Sciatic nerve (tissue), 2 donors: ENCODE data around the gene RPL12. TPM values are rescaled to one million over a fixed set of nuclear protein-coding genes. Genes with fewer than 3 reads are reported as not detected.

ENCODE experiments used
- ATAC-seq: fragments of 200-7000 bp; cut with Tn5 transposase; one replicate; pipeline ENCODE4 v1.9.1; 2020; ENCODE audit warnings: mild to moderate bottlenecking, moderate library complexity
- DNase-seq: peaks from one replicate; pipeline ENCODE4 v3.0.0-alpha.2; 2020; ENCODE audit warnings: low spot score
- intact Hi-C: fragments of 100-400 bp; cut with DNase I; formaldehyde crosslinking; loops from one replicate; pipeline ENCODE4 v1.14.2; 2022
- total RNA-seq: library from RNA; stranded (reverse); fragmentation: NEBNext Ultra II Directional; extraction: Animal tissue kit (Norgen Biotek cat#: 25700); gene quantifications from one replicate; pipeline ENCODE4 v1.2.1, GENCODE V29; 2021
- donor health status: DM: no; HTN: no; CAD: no.
- donor health status: DM: no; HTN: no; CAD: no.

RPL12 gene
- total RNA-seq, 1 donor from 2014 or later, result 894 TPM

- DNase-seq (no peak), ATAC-seq (no peak)
- intact Hi-C loops, result no loop called here
These were observed 4.3 kb downstream of the RPL12 start for GRCh38 chr9:127446713-127447415.

DNA sequence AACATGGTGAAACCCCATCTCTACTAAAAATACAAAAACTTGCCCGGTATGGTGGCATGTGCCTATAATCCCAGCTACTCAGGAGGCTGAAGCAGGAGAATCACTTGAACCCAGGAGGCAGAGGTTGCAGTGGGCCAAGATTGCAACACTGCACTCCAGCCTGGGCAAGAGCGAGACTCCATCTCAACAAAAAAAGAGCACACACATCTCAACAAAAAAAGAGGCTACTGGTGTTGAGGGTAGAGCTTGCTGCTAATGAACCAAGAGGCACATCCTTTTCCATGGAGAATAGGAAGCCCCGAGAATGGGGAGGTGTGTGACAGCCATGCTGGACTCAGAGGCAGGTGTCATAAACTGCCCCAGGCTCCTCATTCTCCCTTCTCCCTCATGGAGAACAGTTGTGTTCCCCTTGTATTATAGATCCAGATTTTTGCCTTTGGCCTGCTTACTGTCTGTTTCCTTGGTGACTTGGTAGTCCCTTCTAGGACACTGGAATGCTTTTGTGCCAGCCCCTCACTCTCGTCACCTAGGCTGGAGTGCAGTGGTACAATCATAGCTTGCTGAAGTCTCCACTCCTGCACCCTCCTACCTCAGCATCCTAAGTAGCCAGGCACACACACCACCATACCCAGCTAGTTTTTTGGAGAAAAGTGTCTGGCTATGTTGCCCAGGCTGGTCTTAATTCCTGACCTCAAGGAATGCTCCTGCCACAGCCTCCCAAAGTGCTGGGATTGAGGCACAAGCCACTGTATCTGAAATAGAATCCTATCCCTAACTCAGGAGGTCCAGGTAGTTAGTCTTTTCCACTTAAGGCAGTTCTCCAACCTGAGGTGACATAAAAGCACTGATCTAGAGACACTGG, 5.1 kb downstream of the RPL12 start:
- no peak for ATAC-seq
- DNase-seq, result no peak
- intact Hi-C loops, result no loop called here

GRCh38 chr9:127444921-127445850, 6.0 kb downstream of the RPL12 start:
- intact Hi-C loops, result no loop called here
- DNase-seq, result no peak
- no peak for ATAC-seq

- intact Hi-C loops, result no loop called here
- no peak for DNase-seq
- ATAC-seq, result no peak
These were observed 6.8 kb downstream of the RPL12 start for GRCh38 chr9:127444283-127444920.

DNA sequence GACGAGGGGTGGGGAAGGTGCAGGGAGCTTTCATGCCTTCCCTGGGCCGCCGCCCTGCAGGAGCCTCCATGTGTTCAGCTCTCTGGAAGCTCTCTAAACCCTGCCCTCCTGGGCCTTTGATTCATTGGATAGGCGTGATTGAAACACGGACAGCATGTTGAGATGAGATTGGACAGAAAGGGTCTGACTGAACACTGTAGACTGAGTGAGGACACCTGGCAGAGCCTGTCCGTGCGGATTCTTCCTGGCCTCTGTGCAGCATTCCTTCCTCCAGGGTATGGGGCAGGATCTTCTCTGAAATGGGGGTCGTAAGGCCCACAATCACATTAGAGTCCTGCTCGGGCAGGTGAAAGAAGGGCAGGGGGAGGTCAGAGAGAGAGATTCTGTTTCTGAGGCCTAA, 12.8 kb downstream of the RPL12 start:
- ATAC-seq, result no peak
- intact Hi-C loops, result no loop called here
- no peak for DNase-seq

- no peak for DNase-seq
- intact Hi-C loops, result no loop called here
- no peak for ATAC-seq
These were observed 13.5 kb downstream of the RPL12 start for GRCh38 chr9:127437497-127438264.

DNA sequence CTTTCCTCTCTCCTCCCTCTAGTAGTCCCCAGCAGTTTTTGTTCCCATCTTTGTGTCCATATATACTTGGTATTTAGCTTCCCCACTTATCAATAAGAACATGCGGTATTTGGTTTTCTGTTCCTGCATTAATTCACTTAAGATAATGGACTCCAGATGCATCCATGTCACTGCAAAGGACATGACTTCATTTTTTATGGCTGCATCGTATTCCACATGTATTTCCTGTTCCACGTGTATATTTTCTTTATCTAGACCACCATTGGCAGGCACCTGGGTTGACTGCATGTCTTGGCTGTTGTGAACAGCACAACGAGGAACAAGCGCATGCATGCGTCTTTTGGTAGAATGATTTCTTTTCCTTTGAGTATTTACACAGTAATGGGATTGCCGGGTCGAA, 20.8 kb downstream of the RPL12 start:
- no peak for ATAC-seq
- intact Hi-C loops, result no loop called here
- no peak for DNase-seq

- no peak for DNase-seq
- no peak for ATAC-seq
- intact Hi-C loops, result no loop called here
These were observed 22.9 kb downstream of the RPL12 start for GRCh38 chr9:127428348-127428747.

DNA sequence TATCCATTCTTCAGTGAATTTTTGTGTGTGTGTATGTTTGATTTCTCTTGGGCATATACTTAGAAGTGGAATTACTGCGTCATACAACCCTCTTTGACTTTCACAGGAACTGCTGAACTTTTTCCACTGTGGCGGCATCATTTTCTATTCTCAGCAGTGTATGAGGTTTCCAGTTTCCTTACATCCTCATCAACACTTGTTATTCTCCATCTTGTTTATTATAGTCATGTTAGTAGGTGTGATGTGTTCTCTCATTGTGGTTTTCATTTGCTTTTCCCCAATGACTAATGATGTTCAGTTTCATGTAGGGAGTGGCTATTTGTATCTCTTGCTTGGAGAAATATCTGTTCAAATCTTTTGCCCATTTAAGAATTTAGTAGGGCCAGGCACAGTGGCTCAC, 24.4 kb downstream of the RPL12 start:
- ATAC-seq, result no peak

GRCh38 chr9:127424676-127424999, 26.6 kb downstream of the RPL12 start:
- ATAC-seq (no peak), DNase-seq (no peak)
- intact Hi-C loops, result no loop called here

More for the DNA sequence above, 24.4 kb downstream of the RPL12 start:
- intact Hi-C loops, result no loop called here
- DNase-seq, result no peak

- intact Hi-C loops, result no loop called here
- peak; percentile 95 for DNase-seq
- ATAC-seq, result peak; percentile 99
These were observed 27.1 kb downstream of the RPL12 start, which contains the start of gene ZNF79 for GRCh38 chr9:127423934-127424675. ZNF79 (plus strand) TSS chr9:127424382; CDS start chr9:127424788, 406 bp downstream.

- intact Hi-C loops, result no loop called here
- DNase-seq (no peak), ATAC-seq (peak; percentile 15)
These were observed 27.7 kb downstream of the RPL12 start for GRCh38 chr9:127423476-127423933.

GRCh38 chr9:127422787-127423186, 28.4 kb downstream of the RPL12 start:
- DNase-seq (no peak), ATAC-seq (no peak)
- intact Hi-C loops, result no loop called here

DNA sequence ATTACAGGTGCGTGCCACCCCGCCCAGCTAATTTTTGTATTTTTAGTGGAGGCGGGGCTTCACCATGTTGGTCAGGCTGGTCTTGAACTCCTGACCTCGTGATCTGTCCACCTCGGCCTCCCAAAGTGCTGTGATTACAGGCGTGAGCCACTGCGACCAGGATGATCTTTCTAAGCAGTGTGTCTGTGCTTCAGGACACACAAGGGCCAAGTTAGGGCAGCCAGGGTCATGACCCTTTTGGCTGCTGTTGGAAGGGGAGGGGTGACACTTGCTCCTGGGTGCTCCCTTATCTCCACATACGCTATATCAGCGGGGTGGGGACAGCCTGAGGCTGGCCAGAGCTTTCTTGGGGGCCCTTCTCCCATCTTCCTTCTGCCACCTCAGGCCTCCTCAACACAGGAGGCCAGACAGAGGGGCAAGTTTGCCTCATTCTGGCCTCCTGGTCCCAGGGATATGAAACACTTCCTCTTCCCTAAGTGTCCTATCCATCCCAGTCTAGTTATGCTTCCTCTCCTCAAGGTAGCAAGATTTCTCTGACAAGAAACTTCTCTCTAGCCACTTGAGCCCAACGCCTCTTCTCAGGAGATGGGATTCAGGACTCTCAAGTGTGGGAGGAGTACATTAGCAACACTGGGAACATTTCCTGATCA, 28.9 kb downstream of the RPL12 start:
- intact Hi-C loops, result no loop called here
- DNase-seq (no peak), ATAC-seq (no peak)

GRCh38 chr9:127421057-127421456, 30.1 kb downstream of the RPL12 start:
- no peak for DNase-seq
- ATAC-seq, result no peak
- intact Hi-C loops, result no loop called here

- intact Hi-C loops, result no loop called here
- DNase-seq, result no peak
- ATAC-seq, result no peak
These were observed 31.9 kb downstream of the RPL12 start for GRCh38 chr9:127419348-127419747.

DNA sequence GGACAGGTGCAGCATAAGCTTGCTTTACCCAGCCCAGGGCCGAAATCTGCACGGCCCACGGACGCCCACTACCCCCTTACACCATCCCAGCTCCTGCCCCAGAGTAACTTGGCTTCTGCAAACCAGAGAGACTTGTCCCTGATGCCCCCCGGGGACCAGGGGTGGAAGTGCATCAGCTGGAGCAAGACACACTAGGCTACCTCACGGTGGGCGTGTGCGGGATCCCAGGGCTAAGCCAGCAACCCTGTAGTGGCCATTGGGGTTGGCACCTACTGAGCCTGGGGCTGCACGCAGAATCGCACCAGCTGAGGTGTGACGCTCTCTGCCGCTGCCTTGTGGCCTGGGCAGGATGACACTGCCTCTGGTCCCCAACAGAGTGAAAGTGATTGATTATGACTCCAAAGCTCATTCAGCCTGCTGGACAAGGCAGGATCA, 33.2 kb downstream of the RPL12 start:
- no peak for DNase-seq
- intact Hi-C loops, result no loop called here
- ATAC-seq, result peak; percentile 17
